Common myeloid progenitor, CD34-positive (primary cell): ENCODE data around the gene DSPP. TPM values are rescaled to one million over a fixed set of nuclear protein-coding genes. Genes with fewer than 3 reads are reported as not detected.

Source experiments
- CTCF ChIA-PET: fragments of 350-600 bp; sonication (Branson Sonifier 250); formaldehyde crosslinking; loops from one replicate; lab custom pipeline; 2021; ENCODE audit warnings: antibody characterized with exemption; lab: Charles Lee
- POLR2A ChIA-PET: fragments of 350-600 bp; sonication (Branson Sonifier 250); formaldehyde crosslinking; loops from one replicate; lab custom pipeline; 2021; ENCODE audit warnings: antibody characterized with exemption; lab: Charles Lee
- DNase-seq, 3 donors: peaks; one replicate each; pipeline versions ENCODE4 v3.0.0 to v3.0.0-alpha.2; 2013
- H3K27ac ChIP-seq, 2 experiments: 1 replicate in 1 of 2; 2 replicates in 1 of 2; pipeline ENCODE4 v1.7.0; 2013; ENCODE audit warnings: inconsistent platforms in 2 of 2, low read length in 2 of 2, mild to moderate bottlenecking in 2 of 2, low read depth in 1 of 2, moderate library complexity in 1 of 2; ENCODE audit not compliant: severe bottlenecking in 2 of 2, insufficient read depth in 1 of 2, poor library complexity in 1 of 2
- H3K27me3 ChIP-seq, 5 experiments: replicated peaks in 2 of 5; 1 replicate in 3 of 5; 2 replicates in 2 of 5; pipeline versions ENCODE4 v1.6.1 to v1.7.0; 2013; ENCODE audit warnings: low read length in 4 of 5, mild to moderate bottlenecking in 2 of 5, moderate library complexity in 2 of 5, inconsistent platforms in 1 of 5; ENCODE audit not compliant: insufficient read depth in 5 of 5, control insufficient read depth in 4 of 5
- H3K36me3 ChIP-seq, 4 experiments: 1 replicate in 2 of 4; 2 replicates in 2 of 4; pipeline versions ENCODE4 v1.6.1 to v1.7.0; 2013; ENCODE audit warnings: low read length in 3 of 4, control low read depth in 1 of 4, mild to moderate bottlenecking in 1 of 4; ENCODE audit not compliant: control insufficient read depth in 4 of 4, insufficient read depth in 4 of 4
- H3K4me1 ChIP-seq, 4 experiments: 1 replicate in 3 of 4; 2 replicates in 1 of 4; pipeline versions ENCODE4 v1.6.1 to v1.7.1; 2013; ENCODE audit warnings: low read length in 3 of 4, mild to moderate bottlenecking in 3 of 4, control low read depth in 1 of 4, inconsistent platforms in 1 of 4, moderate library complexity in 1 of 4; ENCODE audit not compliant: control insufficient read depth in 4 of 4, insufficient read depth in 4 of 4; ENCODE audit errors: control extremely low read depth in 1 of 4
- H3K4me3 ChIP-seq, 7 experiments: 1 replicate in 4 of 7; 2 replicates in 3 of 7; pipeline versions ENCODE4 v1.5.1 to v1.7.0; 2013; ENCODE audit warnings: mild to moderate bottlenecking in 7 of 7, low read length in 6 of 7, moderate library complexity in 6 of 7, inconsistent platforms in 2 of 7, low read depth in 2 of 7, control low read depth in 1 of 7; ENCODE audit not compliant: insufficient read depth in 4 of 7, control insufficient read depth in 1 of 7; ENCODE audit errors: extremely low read depth in 1 of 7
- H3K9me3 ChIP-seq, 5 experiments: 1 replicate in 4 of 5; 2 replicates in 1 of 5; pipeline versions ENCODE4 v1.6.1 to v1.7.1; 2013; ENCODE audit warnings: low read length in 4 of 5, mild to moderate bottlenecking in 2 of 5, inconsistent platforms in 1 of 5, low read depth in 1 of 5, moderate library complexity in 1 of 5; ENCODE audit not compliant: control insufficient read depth in 4 of 5, insufficient read depth in 2 of 5; ENCODE audit errors: control extremely low read depth in 1 of 5
- WGBS: methylation state at CpG from one replicate; pipeline ENCODE4 v1.1.5; 2013; ENCODE audit not compliant: insufficient coverage; 5-methylcytosine and 5-hydroxymethylcytosine counted together
- polyA plus RNA-seq: library from polyadenylated mRNA; unstranded; fragments of 120-200 nt; gene quantifications from one replicate; pipeline ENCODE4 v1.2.1, GENCODE V29; 2013

The DSPP gene
- polyA plus RNA-seq = not detected

DNA sequence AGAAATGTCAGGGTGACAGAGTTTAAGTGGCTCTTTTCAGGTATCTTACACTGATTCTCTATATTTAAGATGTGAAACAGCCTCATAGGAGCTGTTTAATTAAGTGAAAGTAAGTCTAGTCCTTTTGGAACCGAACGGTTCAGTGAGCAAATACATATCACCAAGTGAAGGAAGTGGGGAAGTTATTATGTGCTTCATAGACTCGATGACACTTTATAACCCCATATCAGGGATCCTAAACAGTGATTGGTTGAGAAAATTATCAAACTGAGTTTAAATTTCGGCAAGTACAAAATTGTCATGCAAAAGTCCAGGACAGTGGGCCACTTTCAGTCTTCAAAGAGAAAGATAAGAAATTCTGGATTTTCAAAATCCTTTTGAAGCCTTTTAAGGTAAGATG lies at the start of gene DSPP:
DSPP (plus strand) TSS at position 301 of the 400 bp plus-strand sequence. CDS start 2,380 bp downstream, outside the sequence.
- H3K27ac ChIP-seq = no peak within 1 kb of the TSS
- no peaks in the 10 kb centered on the region for H3K27me3 ChIP-seq
- no peak within 1 kb of the TSS for H3K4me3 ChIP-seq
- ChIA-PET POLR2A (no interaction called here), CTCF (no interaction called here)
- 100% methylated on average over 1 of the region's 4 CpGs for whole genome bisulfite sequencing
- no peak for DNase-seq
- no peaks in the 10 kb centered on the region for H3K4me1 ChIP-seq
- H3K9me3 ChIP-seq = no peaks in the 10 kb centered on the region
- H3K36me3 ChIP-seq = no peaks in the 10 kb centered on the region

DNA sequence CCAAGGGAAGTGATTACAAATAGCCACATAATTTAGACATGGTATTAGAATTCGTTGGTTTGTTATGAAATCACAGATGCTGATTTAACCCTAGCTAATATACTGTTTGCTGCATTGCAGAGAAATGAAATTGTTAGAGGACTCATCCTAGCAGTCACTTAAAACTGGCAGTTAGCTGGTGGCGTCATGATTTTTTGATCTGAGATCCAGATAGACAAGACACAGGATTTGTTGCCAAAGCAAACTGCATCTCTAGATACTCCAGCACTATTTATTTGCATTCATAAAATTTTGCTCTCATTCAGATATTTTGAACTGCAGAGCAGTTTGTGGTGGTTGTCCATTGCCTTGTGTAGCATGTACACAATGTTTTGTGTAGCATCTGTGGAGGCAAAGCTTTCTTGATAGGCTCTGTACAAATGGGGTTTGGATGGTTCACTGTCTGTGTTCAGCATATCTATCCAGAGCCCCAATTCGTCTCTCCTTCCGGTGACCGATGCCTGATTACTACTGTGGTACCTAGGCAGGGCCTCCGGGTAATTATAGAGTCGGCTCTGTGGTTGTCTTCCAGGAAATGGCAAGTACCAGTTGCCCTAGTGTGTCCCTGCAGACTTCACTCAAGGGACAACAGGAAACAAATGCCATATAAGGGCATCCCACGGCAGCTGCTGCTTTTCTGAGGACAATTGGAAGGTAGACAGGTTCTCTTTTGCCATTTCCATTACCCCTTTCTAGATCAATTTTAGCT lies 49.1 kb upstream of the DSPP start:
- no peaks in the 10 kb centered on the region for H3K36me3 ChIP-seq
- DNase-seq = peak; percentile 29 to 89 (median 83)
- peak overlapping the region in 2 of 7 experiments; percentile 29 to 30 for H3K4me3 ChIP-seq
- 0% methylated on average over 4 of the region's 8 CpGs for WGBS
- H3K27ac ChIP-seq = no peak overlapping the region
- POLR2A ChIA-PET = interaction anchor here (0.6 kb wide), 1 partner anchor 450 kb away, joined by 4 read pairs; no protein-coding TSS in a partner anchor
- H3K4me1 ChIP-seq = peaks cover 0 to 17% (median 9%) of the 10 kb centered on the region in 4 experiments
- no peaks in the 10 kb centered on the region for H3K27me3 ChIP-seq
- no peaks in the 10 kb centered on the region for H3K9me3 ChIP-seq
- CTCF ChIA-PET = interaction anchor here (1.1 to 1.3 kb wide), 2 partner anchors 10 to 24 kb away, joined by 3 to 4 read pairs; no protein-coding TSS in a partner anchor

DNA sequence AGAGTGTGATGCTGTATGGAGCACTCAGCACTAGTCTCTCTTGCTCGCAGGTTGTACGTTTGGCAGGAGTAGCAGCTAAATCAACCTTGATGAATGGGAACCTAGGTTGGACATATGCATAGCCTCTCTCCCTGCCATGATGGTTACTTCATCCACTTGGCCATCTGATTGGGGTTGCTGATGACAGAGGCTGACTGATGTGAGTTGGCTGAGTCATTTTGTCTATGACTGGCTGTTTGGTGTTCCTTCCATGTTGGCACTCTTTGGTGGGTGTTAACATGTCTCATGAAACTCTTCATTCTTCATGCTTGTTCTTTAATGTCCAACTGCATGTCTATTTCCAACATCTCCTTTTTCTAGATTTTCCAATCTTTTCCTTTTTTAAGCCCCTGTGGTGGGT lies 47.5 kb upstream of the DSPP start:
- POLR2A ChIA-PET = no interaction called here
- H3K27me3 ChIP-seq = no peaks in the 10 kb centered on the region
- CTCF ChIA-PET = no interaction called here
- H3K4me3 ChIP-seq = no peak overlapping the region
- no peaks in the 10 kb centered on the region for H3K9me3 ChIP-seq
- no peak overlapping the region for H3K27ac ChIP-seq
- DNase-seq = peak in 1 of 3 donors; percentile 12
- no peaks in the 10 kb centered on the region for H3K36me3 ChIP-seq
- 100% methylated on average over 2 of the region's 2 CpGs for whole genome bisulfite sequencing
- H3K4me1 ChIP-seq = peaks cover 0 to 17% (median 10%) of the 10 kb centered on the region in 4 experiments

- ChIA-PET POLR2A (no interaction called here), CTCF (no interaction called here)
- H3K4me3 ChIP-seq = no peak overlapping the region
- WGBS = 98% methylated on average over 4 of the region's 4 CpGs
- no peak for DNase-seq
- H3K27me3 ChIP-seq = no peaks in the 10 kb centered on the region
- H3K9me3 ChIP-seq = no peaks in the 10 kb centered on the region
- peaks cover 0 to 8% (median 1%) of the 10 kb centered on the region in 4 experiments for H3K4me1 ChIP-seq
- H3K36me3 ChIP-seq = no peaks in the 10 kb centered on the region
- no peak overlapping the region for H3K27ac ChIP-seq
Measured at GRCh38 chr4:87565746-87566145, 42.6 kb upstream of the DSPP start.

DNA sequence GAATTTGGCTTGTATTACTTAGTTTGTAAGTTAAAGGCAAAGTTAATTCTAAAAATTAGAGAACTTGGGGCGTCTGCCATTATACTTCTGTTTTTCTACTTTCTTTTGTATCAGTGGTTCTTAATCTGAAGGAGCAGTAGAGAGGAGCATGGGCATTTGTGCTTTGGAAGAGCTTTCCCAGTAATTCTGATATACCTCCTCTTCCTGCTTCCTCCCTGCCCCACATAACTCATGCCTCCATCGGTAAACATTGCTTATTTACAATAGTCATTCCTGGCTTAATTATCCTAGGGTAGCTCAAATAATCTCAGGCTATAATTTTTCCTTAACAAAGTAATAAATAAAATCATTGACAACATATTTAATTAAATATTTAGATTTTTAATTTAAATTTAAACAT lies 42.1 kb upstream of the DSPP start:
- H3K36me3 ChIP-seq = no peaks in the 10 kb centered on the region
- peaks cover 0 to 12% (median 1%) of the 10 kb centered on the region in 4 experiments for H3K4me1 ChIP-seq
- H3K27ac ChIP-seq = no peak overlapping the region
- no peak overlapping the region for H3K4me3 ChIP-seq
- no CpG with 5 or more reads among the region's 2 CpGs for WGBS
- ChIA-PET POLR2A (no interaction called here), CTCF (interaction anchor here (1.2 kb wide), 1 partner anchor 15 kb away, joined by 3 read pairs; no protein-coding TSS in a partner anchor)
- no peaks in the 10 kb centered on the region for H3K27me3 ChIP-seq
- DNase-seq = no peak
- no peaks in the 10 kb centered on the region for H3K9me3 ChIP-seq

- CTCF ChIA-PET = interaction anchor here (1.2 kb wide), 1 partner anchor 16 kb away, joined by 3 read pairs; no protein-coding TSS in a partner anchor
- no peak for DNase-seq
Measured at GRCh38 chr4:87567191-87567590, 41.1 kb upstream of the DSPP start.

GRCh38 chr4:87570290-87570805 lies 38.0 kb upstream of the DSPP start:
- DNase-seq = peak; percentile 8 to 71 (median 28)
- Histone ChIP-seq H3K27ac (no peak overlapping the region), H3K27me3 (no peaks in the 10 kb centered on the region), H3K4me3 (peak overlapping the region in 1 of 7 experiments; percentile 45), H3K9me3 (no peaks in the 10 kb centered on the region), H3K36me3 (no peaks in the 10 kb centered on the region), H3K4me1 (peaks cover 0 to 12% (median under 1%) of the 10 kb centered on the region in 4 experiments)
- CTCF ChIA-PET = no interaction called here
- POLR2A ChIA-PET = no interaction called here
- no CpG with 5 or more reads among the region's 5 CpGs for WGBS

More at GRCh38 chr4:87567191-87567590, 41.1 kb upstream of the DSPP start:
- H3K36me3 ChIP-seq = no peaks in the 10 kb centered on the region
- POLR2A ChIA-PET = no interaction called here
- 90% methylated on average over 2 of the region's 2 CpGs for WGBS
- no peak overlapping the region for H3K27ac ChIP-seq
- no peaks in the 10 kb centered on the region for H3K9me3 ChIP-seq
- no peaks in the 10 kb centered on the region for H3K27me3 ChIP-seq
- H3K4me3 ChIP-seq = no peak overlapping the region
- peaks cover 0 to 12% (median 1%) of the 10 kb centered on the region in 4 experiments for H3K4me1 ChIP-seq
